ENCODE results near the gene CAMTA1. TPM values are rescaled to one million over a fixed set of nuclear protein-coding genes. Genes with fewer than 3 reads are reported as not detected.

Gene CAMTA1
- total and polyA plus RNA-seq, 4 donors: 18.0 to 93.5 (median 35.8) TPM

DNA sequence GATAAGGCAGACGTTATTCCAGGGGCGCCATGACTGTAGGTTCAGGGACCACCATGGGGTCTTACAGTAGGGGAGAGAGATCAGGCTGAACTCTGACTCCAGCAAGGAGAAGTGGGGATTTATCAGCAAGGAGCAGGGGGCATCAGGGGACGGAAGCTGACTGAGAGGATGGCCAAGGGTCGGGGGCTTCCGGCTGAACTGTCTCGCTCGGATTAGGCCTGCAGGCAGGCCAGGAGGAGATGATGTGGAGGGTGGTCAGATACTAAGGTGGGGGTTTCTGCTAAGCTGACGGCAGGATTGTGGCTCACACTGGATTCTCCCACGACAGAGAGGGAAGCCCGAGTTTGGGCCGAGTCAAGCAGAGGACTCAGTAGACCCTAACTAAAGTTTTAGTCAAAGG, 798.9 kb downstream of the CAMTA1 start:
- no peak overlapping the region for H3K4me3 ChIP-seq (ENCODE audit: low read depth in 1 of 3, low read length in 3 of 3)
- H3K9ac ChIP-seq (ENCODE audit: low read depth in 1 of 2, low read length in 2 of 2): no peak overlapping the region
- H3K9me3 ChIP-seq (ENCODE audit: control insufficient read depth in 4 of 4, low read length in 3 of 4): no peaks in the 10 kb centered on the region
- no peak overlapping the region for H3K27ac ChIP-seq (ENCODE audit: low read depth in 1 of 2, low read length in 2 of 2)
- no peaks in the 10 kb centered on the region for H3K27me3 ChIP-seq (ENCODE audit: control insufficient read depth in 4 of 4, insufficient read depth in 4 of 4, low read length in 3 of 4)
- no peak for TF ChIP-seq EGR1 (IDR thresholded peaks at IDR 0.05; ENCODE audit: low read depth in 2 of 2)
- TF ChIP-seq, protein P1, sequence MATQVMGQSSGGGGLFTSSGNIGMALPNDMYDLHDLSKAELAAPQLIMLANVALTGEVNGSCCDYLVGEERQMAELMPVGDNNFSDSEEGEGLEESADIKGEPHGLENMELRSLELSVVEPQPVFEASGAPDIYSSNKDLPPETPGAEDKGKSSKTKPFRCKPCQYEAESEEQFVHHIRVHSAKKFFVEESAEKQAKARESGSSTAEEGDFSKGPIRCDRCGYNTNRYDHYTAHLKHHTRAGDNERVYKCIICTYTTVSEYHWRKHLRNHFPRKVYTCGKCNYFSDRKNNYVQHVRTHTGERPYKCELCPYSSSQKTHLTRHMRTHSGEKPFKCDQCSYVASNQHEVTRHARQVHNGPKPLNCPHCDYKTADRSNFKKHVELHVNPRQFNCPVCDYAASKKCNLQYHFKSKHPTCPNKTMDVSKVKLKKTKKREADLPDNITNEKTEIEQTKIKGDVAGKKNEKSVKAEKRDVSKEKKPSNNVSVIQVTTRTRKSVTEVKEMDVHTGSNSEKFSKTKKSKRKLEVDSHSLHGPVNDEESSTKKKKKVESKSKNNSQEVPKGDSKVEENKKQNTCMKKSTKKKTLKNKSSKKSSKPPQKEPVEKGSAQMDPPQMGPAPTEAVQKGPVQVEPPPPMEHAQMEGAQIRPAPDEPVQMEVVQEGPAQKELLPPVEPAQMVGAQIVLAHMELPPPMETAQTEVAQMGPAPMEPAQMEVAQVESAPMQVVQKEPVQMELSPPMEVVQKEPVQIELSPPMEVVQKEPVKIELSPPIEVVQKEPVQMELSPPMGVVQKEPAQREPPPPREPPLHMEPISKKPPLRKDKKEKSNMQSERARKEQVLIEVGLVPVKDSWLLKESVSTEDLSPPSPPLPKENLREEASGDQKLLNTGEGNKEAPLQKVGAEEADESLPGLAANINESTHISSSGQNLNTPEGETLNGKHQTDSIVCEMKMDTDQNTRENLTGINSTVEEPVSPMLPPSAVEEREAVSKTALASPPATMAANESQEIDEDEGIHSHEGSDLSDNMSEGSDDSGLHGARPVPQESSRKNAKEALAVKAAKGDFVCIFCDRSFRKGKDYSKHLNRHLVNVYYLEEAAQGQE (IDR thresholded peaks at IDR 0.05): no peak
- TF ChIP-seq, protein P2, sequence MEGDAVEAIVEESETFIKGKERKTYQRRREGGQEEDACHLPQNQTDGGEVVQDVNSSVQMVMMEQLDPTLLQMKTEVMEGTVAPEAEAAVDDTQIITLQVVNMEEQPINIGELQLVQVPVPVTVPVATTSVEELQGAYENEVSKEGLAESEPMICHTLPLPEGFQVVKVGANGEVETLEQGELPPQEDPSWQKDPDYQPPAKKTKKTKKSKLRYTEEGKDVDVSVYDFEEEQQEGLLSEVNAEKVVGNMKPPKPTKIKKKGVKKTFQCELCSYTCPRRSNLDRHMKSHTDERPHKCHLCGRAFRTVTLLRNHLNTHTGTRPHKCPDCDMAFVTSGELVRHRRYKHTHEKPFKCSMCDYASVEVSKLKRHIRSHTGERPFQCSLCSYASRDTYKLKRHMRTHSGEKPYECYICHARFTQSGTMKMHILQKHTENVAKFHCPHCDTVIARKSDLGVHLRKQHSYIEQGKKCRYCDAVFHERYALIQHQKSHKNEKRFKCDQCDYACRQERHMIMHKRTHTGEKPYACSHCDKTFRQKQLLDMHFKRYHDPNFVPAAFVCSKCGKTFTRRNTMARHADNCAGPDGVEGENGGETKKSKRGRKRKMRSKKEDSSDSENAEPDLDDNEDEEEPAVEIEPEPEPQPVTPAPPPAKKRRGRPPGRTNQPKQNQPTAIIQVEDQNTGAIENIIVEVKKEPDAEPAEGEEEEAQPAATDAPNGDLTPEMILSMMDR (IDR thresholded peaks at IDR 0.05; ENCODE audit: low read depth, low read length, missing input control): no peak
- no peak for TF ChIP-seq FOXA2 (IDR thresholded peaks at IDR 0.05)
- TF ChIP-seq NR2F2 (IDR thresholded peaks at IDR 0.05): no peak
- no peaks in the 10 kb centered on the region for H3K4me1 ChIP-seq (ENCODE audit: control insufficient read depth in 4 of 4, insufficient read depth in 4 of 4, low read length in 3 of 4)
- no peak for DNase-seq (ENCODE audit: low spot score)
- WGBS: 91% methylated on average over 11 of the region's 11 CpGs
- H3K36me3 ChIP-seq (ENCODE audit: control insufficient read depth in 4 of 4, insufficient read depth in 3 of 4, low read depth in 1 of 4, low read length in 3 of 4): no peaks in the 10 kb centered on the region

DNA sequence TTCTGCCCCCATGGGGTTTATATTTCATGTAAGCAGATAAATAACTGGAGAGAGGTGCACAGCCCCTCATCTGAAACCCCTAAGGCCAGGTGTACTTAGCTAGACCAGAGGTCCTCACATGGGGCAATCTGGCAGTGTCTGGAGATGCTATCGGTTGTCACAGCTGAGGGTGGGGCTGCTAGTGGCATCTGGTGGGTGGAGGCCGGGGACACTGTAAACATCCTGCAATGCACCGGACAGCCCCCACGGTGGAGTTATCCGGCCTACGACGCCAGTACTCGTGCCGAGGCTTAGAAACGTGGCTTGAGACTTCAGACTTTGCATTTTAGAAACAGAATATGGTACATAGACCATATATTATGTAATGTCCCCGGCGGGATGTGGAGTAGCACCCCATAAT, 799.4 kb downstream of the CAMTA1 start:
- Histone ChIP-seq H3K9ac (ENCODE audit: low read depth in 1 of 2, low read length in 2 of 2) (no peak overlapping the region), H3K4me3 (ENCODE audit: low read depth in 1 of 3, low read length in 3 of 3) (no peak overlapping the region), H3K4me1 (ENCODE audit: control insufficient read depth in 4 of 4, insufficient read depth in 4 of 4, low read length in 3 of 4) (no peaks in the 10 kb centered on the region), H3K27me3 (ENCODE audit: control insufficient read depth in 4 of 4, insufficient read depth in 4 of 4, low read length in 3 of 4) (no peaks in the 10 kb centered on the region), H3K36me3 (ENCODE audit: control insufficient read depth in 4 of 4, insufficient read depth in 3 of 4, low read depth in 1 of 4, low read length in 3 of 4) (no peaks in the 10 kb centered on the region), H3K9me3 (ENCODE audit: control insufficient read depth in 4 of 4, low read length in 3 of 4) (no peaks in the 10 kb centered on the region), H3K27ac (ENCODE audit: low read depth in 1 of 2, low read length in 2 of 2) (no peak overlapping the region)
- no peak for DNase-seq (ENCODE audit: low spot score)
- 93% methylated on average over 12 of the region's 12 CpGs for WGBS
- TF ChIP-seq RAD21 (IDR thresholded peaks at IDR 0.05) (no peak), RXRA (IDR thresholded peaks at IDR 0.05) (no peak), EGR1 (IDR thresholded peaks at IDR 0.05; ENCODE audit: low read depth in 2 of 2) (no peak), GABPA (IDR thresholded peaks at IDR 0.05 in 1 of 2, conservative IDR thresholded peaks at IDR 0.05 in 1 of 2) (no peak), YY1 (IDR thresholded peaks at IDR 0.05) (no peak), HNF4G (IDR thresholded peaks at IDR 0.05) (no peak), NR2F2 (IDR thresholded peaks at IDR 0.05) (no peak), TAF1 (conservative IDR thresholded peaks at IDR 0.05) (no peak), FOXA2 (IDR thresholded peaks at IDR 0.05) (no peak)
- TF ChIP-seq, protein P3, sequence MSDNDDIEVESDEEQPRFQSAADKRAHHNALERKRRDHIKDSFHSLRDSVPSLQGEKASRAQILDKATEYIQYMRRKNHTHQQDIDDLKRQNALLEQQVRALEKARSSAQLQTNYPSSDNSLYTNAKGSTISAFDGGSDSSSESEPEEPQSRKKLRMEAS (IDR thresholded peaks at IDR 0.05): no peak
- TF ChIP-seq, protein P4, sequence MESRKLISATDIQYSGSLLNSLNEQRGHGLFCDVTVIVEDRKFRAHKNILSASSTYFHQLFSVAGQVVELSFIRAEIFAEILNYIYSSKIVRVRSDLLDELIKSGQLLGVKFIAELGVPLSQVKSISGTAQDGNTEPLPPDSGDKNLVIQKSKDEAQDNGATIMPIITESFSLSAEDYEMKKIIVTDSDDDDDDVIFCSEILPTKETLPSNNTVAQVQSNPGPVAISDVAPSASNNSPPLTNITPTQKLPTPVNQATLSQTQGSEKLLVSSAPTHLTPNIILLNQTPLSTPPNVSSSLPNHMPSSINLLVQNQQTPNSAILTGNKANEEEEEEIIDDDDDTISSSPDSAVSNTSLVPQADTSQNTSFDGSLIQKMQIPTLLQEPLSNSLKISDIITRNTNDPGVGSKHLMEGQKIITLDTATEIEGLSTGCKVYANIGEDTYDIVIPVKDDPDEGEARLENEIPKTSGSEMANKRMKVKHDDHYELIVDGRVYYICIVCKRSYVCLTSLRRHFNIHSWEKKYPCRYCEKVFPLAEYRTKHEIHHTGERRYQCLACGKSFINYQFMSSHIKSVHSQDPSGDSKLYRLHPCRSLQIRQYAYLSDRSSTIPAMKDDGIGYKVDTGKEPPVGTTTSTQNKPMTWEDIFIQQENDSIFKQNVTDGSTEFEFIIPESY (IDR thresholded peaks at IDR 0.05): no peak
- TF ChIP-seq, protein P1 (IDR thresholded peaks at IDR 0.05): no peak
- TF ChIP-seq, protein P2 (IDR thresholded peaks at IDR 0.05; ENCODE audit: low read depth, low read length, missing input control): no peak

Data from liver (tissue), 9 donors.